ENCODE data around the gene STIM1.
"Not testable (repeated sequence)": the region's sequence is repeated elsewhere in the genome, so short reads cannot be mapped to it uniquely, and the experiment has no call there.

Gene STIM1

GRCh38 chr11:3983101-3983500 lies 127.6 kb downstream of the STIM1 start:
- DNase-seq = no peak

GRCh38 chr11:3984896-3985295 lies 129.4 kb downstream of the STIM1 start:
- peak in 1 of 5 donors; percentile 34 for DNase-seq

- no peak for DNase-seq
Measured at GRCh38 chr11:3985631-3986030, 130.2 kb downstream of the STIM1 start.

- DNase-seq = no peak
Measured at GRCh38 chr11:3986301-3986700, 130.8 kb downstream of the STIM1 start.

- peak in 1 of 5 donors; percentile 13 for DNase-seq
Measured at GRCh38 chr11:3989276-3989920, 133.9 kb downstream of the STIM1 start.

- peak in 1 of 5 donors; percentile 58 for DNase-seq
Measured at GRCh38 chr11:3989921-3990290, 134.4 kb downstream of the STIM1 start.

- no peak for DNase-seq
Measured at GRCh38 chr11:3990406-3990805, 134.9 kb downstream of the STIM1 start.

GRCh38 chr11:3992964-3993363 lies 137.5 kb downstream of the STIM1 start:
- DNase-seq = no peak

GRCh38 chr11:3994030-3994640 lies 138.7 kb downstream of the STIM1 start:
- DNase-seq = no peak

- no peak for DNase-seq
Measured at GRCh38 chr11:3995307-3995706, 139.8 kb downstream of the STIM1 start.

GRCh38 chr11:3995949-3996554 lies 140.6 kb downstream of the STIM1 start:
- DNase-seq = no peak

GRCh38 chr11:3996651-3997050 lies 141.2 kb downstream of the STIM1 start:
- DNase-seq = no peak

- not testable (repeated sequence) for DNase-seq
Measured at GRCh38 chr11:4004753-4005152, 149.3 kb downstream of the STIM1 start.

- no peak for DNase-seq
Measured at GRCh38 chr11:4006946-4007680, 151.6 kb downstream of the STIM1 start.

- DNase-seq = no peak
Measured at GRCh38 chr11:4008116-4008515, 152.7 kb downstream of the STIM1 start.

- not testable (repeated sequence) for DNase-seq
Measured at GRCh38 chr11:4016602-4017001, 161.1 kb downstream of the STIM1 start.

GRCh38 chr11:4017129-4017528 lies 161.7 kb downstream of the STIM1 start:
- no peak for DNase-seq

- DNase-seq = no peak
Measured at GRCh38 chr11:4018641-4019040, 163.2 kb downstream of the STIM1 start.

- DNase-seq = no peak
Measured at GRCh38 chr11:4019891-4020290, 164.4 kb downstream of the STIM1 start.

GRCh38 chr11:4022669-4023068 lies 167.2 kb downstream of the STIM1 start:
- DNase-seq = no peak

GRCh38 chr11:4025248-4025966 lies 169.9 kb downstream of the STIM1 start:
- DNase-seq = no peak

- DNase-seq = no peak
Measured at GRCh38 chr11:4025967-4026324, 170.5 kb downstream of the STIM1 start.

- no peak for DNase-seq
Measured at GRCh38 chr11:4026389-4026788, 170.9 kb downstream of the STIM1 start.

Measured in T-helper 1 cell (primary cell).